C4-2B (cell line): ENCODE results near the gene MEGF11.

Experiments
- H3K27ac ChIP-seq: fragments of 450-650 bp; 2 replicates; pipeline ENCODE4 v1.5.1; 2017
- CTCF ChIP-seq: fragments of 450-650 bp; conservative IDR thresholded peaks from 2 replicates; pipeline ENCODE4 v1.5.1; 2017; ENCODE audit warnings: mild to moderate bottlenecking
- ZFX ChIP-seq: fragments of 450-650 bp; IDR thresholded peaks from 2 replicates; pipeline ENCODE4 v1.6.1; 2017

MEGF11 gene

GRCh38 chr15:66221126-66221525 is 32.4 kb downstream of the MEGF11 start:
- TF ChIP-seq ZFX, result no peak
- H3K27ac ChIP-seq, result no peak overlapping the region

GRCh38 chr15:66220601-66221000 is 32.9 kb downstream of the MEGF11 start:
- no peak for TF ChIP-seq ZFX
- TF ChIP-seq CTCF, result no peak; the same call in 1 of the 2 replicates
- no peak overlapping the region for H3K27ac ChIP-seq

GRCh38 chr15:66219339-66219738 is 34.2 kb downstream of the MEGF11 start:
- no peak overlapping the region for H3K27ac ChIP-seq
- no peak for TF ChIP-seq CTCF
- TF ChIP-seq ZFX, result no peak

- TF ChIP-seq CTCF (no peak), ZFX (no peak)
- H3K27ac ChIP-seq, result no peak overlapping the region
Observed at GRCh38 chr15:66216806-66217205, 36.7 kb downstream of the MEGF11 start.

- no peak for TF ChIP-seq ZFX
- no peak for TF ChIP-seq CTCF
- H3K27ac ChIP-seq, result no peak overlapping the region
Observed at GRCh38 chr15:66215811-66216210, 37.7 kb downstream of the MEGF11 start.

GRCh38 chr15:66214246-66214645 is 39.3 kb downstream of the MEGF11 start:
- H3K27ac ChIP-seq, result no peak overlapping the region
- no peak for TF ChIP-seq CTCF
- no peak for TF ChIP-seq ZFX

- TF ChIP-seq CTCF, result no peak
- H3K27ac ChIP-seq, result no peak overlapping the region
Observed at GRCh38 chr15:66212563-66212921, 41.0 kb downstream of the MEGF11 start.

GRCh38 chr15:66211670-66212562 is 41.6 kb downstream of the MEGF11 start:
- TF ChIP-seq CTCF (no peak), ZFX (no peak)

More at GRCh38 chr15:66211670-66212562, 41.6 kb downstream of the MEGF11 start:
- H3K27ac ChIP-seq, result no peak overlapping the region
